ENCODE results near the gene ASGR1.

The ASGR1 gene

DNA sequence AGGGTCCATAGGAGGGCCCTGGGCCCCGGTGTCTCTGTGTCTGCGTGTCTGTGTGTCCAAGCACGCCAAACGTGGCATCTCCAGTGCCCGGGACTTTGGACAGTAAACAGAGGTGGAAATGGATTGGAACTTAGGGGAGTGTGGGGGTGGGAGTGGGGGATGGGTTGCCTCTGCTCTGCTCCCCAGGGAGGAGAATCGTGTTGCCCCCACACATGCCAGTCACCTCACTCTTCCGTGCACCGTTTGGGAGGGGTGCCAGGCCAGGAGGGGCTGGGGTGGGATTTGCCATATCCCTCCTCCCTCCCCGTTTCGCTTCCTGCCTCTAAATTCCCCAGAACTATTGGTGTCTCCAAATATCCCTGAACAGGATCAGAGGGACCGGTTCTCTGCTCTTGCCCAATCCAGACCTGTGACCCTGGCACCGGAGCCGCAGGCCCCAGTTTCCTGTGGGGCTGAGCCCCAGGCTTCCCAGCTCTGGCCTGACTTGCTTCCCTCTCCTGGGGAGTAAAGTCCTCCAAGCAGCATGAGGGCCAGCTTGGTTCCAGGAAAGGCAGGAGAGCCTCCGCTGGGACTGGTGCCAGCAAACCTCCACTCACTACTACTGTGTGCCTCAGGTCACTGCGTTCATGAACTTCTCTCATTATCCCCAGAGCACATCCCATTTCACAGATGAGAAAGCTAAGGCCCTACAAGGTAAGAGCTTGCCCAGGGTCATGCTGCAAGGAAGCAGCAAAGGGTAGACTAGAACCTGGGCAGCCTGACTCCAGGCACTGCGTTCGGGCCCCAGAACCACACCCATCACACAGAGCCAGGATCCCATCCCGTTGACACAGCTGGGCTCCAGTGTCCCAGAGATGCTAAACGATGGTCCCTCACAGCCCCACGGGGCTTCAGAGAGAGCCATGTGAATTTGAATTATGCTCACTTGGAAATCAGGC is at the start of gene ASGR1:
Gene ASGR1 (minus strand): TSS at position 54 of the 938 bp plus-strand sequence. CDS start 807 bp downstream, outside the sequence.
- DNase-seq, result no peak

DNA sequence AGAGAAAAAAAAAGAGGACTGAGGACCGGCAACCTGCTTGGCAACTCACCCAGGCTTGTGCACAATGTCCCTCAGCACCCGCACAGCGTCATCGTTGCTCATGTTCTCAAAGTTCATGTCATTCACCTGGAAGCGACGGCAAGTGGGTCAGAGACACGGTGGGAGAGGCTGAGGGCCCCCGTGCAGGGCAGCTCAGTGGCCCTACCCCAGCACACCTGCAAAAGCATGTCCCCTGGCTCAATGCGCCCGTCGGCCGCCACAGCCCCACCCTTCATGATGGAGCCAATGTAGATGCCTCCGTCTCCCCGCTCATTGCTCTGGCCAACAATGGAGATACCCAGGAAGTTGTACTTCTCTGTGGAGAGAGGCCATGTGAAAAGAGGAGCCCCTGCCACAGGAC is 49.8 kb upstream of the ASGR1 start:
- DNase-seq, result no peak

GRCh38 chr17:7226721-7227710 is 47.8 kb upstream of the ASGR1 start:
- no peak for DNase-seq

DNA sequence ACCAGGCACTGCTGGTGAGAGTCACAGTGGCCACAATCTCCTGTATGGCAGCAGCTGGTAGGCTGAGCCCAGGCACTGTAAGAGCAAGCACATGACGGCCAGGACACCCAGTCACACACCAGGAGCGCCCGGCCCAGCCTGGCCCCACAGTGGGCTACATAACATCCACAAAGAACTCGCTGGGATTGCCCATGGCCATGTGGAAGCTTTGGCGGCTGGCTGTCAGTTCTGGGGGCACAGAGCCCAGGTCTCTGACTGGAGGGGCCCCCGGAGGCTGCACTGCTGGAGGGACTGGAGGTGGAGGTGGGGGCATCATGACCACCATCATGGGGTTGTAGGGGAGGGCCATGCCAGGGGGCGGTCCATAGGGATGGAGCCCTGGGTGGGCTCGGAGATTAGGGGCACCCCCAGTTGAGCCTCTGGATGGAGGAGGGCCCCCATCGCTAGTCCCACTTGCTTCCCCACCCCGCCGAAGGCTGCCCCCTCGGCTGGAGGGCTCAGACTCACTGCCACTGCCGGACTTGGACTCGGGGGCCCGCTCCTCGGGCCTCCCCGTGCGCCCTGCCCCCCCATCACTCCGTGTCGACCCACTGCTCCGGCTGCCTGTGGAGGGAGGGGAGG is 46.7 kb upstream of the ASGR1 start:
- no peak for DNase-seq

- no peak for DNase-seq
These were observed 45.5 kb upstream of the ASGR1 start for GRCh38 chr17:7224661-7225111.

DNA sequence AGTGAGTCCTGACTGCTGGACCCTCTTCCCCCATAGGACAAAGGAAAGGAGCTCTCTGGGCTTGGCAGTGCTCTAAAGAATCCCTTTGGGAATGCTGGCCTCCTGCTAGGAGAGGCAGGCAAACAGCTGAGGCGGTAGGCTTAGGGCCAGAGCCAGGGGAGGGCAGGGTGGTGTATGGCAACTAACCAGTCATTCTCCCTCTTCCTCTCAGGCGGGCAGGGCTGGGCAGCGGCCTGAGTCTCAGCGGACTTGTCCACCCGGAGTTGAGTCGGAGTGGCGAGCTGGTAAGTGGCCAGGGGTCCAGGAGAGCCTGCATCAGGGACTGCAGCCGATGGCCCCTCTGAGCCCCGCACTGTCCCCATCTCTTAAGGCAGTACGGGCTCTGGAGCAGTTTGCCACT is 44.9 kb upstream of the ASGR1 start:
- DNase-seq, result no peak

DNA sequence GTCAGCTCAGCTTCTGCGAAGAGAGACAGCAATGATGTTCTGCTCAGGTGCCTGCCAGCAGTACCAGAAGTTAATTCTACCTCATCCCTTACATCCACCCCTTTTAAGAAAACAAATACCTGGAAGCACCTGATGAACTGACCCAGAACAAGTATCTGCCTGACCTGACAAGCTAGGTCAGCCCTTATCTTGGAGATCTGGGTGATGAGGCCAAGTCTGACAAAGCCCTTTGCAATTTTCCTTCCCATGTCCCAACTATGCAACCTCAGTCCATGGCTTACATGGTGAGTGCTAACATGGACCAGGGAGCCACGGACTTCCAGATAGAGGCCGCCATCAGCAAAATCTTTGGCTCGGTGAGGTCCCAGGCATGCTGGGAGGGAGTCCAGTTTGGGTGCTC is 44.2 kb upstream of the ASGR1 start:
- DNase-seq, result no peak

DNA sequence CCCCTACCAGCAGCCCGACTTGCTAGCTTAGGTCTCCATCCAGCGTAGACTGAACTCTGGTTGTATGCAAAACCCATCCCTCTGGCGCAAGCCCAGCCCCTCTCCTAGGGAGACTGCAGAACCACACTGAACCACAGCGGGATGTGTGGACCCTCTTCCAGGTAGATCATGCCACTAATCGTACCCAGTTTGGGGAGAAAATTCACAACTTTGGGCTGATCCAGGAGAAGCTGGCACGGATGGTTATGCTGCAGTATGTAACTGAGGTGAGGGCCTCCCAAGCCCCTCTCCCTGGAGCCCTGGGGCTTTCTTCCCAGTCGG is 43.8 kb upstream of the ASGR1 start:
- DNase-seq, result no peak

- DNase-seq, result no peak
These were observed 43.2 kb upstream of the ASGR1 start for GRCh38 chr17:7222093-7222971.

- no peak for DNase-seq
These were observed 42.3 kb upstream of the ASGR1 start for GRCh38 chr17:7221278-7222092.

DNA sequence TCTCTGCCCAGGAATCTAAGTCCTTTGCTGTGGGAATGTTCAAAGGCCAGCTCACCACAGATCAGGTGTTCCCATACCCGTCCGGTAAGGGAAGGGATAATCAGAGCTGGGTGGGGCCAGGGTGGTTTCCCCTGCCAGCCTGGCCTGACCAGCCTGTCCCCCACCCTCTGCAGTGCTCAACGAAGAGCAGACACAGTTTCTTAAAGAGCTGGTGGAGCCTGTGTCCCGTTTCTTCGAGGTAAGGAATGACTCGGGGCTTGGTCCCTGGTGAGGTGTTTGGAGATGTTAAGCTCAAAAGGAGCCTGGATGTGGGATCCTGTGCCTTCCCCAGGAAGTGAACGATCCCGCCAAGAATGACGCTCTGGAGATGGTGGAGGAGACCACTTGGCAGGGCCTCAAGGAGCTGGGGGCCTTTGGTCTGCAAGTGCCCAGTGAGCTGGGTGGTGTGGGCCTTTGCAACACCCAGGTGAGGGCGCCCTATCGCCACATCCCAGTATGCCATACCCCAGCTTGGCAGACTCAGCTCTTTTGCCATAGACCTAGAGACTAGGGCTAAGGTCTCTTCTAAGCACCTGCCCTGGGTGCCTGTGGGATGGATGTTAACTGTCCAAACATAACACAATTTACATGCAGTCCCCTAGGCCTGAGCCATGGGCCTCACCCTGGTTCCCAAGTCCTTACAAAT is 41.6 kb upstream of the ASGR1 start:
- DNase-seq, result peak; percentile 57

DNA sequence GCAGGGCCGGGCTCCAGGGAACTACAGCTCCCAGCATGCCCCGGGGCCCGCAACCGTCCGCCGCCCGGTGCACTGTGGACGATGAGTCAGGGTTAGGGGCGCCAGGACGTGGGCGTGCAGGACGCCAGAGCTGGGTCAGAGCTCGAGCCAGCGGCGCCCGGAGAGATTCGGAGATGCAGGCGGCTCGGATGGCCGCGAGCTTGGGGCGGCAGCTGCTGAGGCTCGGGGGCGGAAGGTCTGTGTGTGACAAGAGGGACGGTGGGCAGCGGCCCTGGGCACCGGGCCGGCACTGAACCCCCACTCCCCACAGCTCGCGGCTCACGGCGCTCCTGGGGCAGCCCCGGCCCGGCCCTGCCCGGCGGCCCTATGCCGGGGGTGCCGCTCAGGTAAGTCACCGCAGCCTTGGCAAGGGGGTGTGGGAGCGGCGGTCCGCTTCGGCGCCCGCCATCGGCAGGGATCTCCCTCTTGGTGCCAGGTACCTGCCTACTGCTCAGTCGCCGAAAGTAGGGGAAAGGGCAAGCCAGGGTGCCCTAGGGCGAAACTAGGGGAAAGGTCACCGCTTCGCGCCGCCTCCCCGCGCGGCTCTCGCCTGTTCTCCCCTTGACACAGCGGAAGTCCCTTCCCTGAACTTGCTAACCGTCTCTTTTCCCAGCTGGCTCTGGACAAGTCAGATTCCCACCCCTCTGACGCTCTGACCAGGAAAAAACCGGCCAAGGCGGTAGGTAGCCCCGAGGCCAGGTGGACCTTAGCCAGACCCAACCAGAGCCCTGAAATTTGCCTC is 40.8 kb upstream of the ASGR1 start, which contains the start of the genes ACADVL and DLG4:
Gene ACADVL (plus strand): TSS at position 127 of the 781 bp plus-strand sequence. CDS start 47 bp downstream, at position 174.
Gene DLG4 (minus strand): TSS at position 25 of the 781 bp plus-strand sequence.
- peak; percentile 79 for DNase-seq

DNA sequence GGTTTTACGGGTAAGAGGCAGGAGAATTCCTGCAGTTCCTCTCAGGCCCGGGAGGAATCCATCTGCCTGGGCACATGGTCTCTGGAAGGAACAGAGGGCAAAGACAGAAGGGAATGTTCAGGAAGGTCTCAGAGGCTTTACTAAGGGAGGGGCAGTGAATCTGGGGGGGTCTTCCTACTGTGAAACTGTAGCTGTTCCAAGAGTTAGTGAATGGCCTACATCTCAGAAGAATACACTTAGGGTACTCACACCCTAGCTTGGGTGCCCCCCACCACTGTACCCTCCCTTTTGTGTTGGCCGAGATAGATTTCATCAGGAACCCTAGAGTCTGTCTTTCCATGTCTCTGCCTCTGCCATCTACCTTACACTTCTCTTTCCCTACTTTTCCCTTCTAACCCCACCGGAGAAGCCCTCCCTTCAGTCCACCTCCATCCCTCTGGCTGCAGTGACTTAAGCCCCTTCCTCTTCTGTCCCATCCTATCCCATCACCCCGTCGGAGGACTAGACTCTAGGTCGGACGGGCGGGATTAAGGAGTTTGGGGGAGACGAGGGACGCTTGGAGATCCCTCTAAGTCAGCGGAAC is 40.1 kb upstream of the ASGR1 start:
- DNase-seq, result no peak

- no peak for DNase-seq
These were observed 39.6 kb upstream of the ASGR1 start for GRCh38 chr17:7218758-7219157.

DNA sequence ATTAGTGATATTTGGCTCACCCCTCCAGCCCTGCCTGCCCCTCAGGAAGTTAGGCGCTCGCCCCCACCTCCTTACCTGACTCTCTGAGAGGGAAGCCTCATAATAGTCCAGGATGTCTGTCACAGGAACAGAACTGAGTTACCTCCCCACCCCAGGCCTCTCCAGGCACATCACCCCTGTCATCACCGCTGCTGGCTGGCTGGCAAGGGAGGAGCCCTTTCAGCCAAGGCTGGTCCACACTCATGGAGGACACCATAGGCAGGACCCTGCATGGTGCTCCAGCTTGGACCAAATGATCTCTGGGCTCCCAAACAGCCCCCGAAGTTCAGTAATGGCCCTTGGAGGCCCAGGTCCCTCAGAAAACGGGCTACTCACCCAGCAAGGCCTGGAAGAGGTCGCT is 39.0 kb upstream of the ASGR1 start:
- DNase-seq, result no peak

GRCh38 chr17:7217113-7217987 is 38.2 kb upstream of the ASGR1 start:
- DNase-seq, result no peak

- no peak for DNase-seq
These were observed 37.3 kb upstream of the ASGR1 start for GRCh38 chr17:7216242-7217112.

Measured in NCI-H1105 treated with DMSO at 0.1 percent for 48 hours (cell line).